BE2C (cell line): ENCODE results near the gene RACGAP1.

Experiments
- DNase-seq: peaks from one replicate; pipeline ENCODE4 v3.0.0-alpha.2; 2020
- H3K27me3 ChIP-seq: fragments of 250-450 bp; sonication (Bioruptor Pico); 2 replicates; pipeline ENCODE4 v1.5.1; 2020; ENCODE audit warnings: mild to moderate bottlenecking
- H3K36me3 ChIP-seq: fragments of 250-450 bp; sonication (Bioruptor Pico); 2 replicates; pipeline ENCODE4 v1.5.1; 2020; ENCODE audit warnings: mild to moderate bottlenecking
- H3K4me1 ChIP-seq: fragments of 250-450 bp; sonication (Bioruptor Pico); 2 replicates; pipeline ENCODE4 v1.5.1; 2020
- H3K4me3 ChIP-seq: 2 replicates; pipeline ENCODE4 v1.5.1; 2011; ENCODE audit warnings: low read depth, low read length
- H3K9me3 ChIP-seq: fragments of 250-450 bp; sonication (Bioruptor Pico); 2 replicates; pipeline ENCODE4 v1.5.1; 2020
- CTCF ChIP-seq: IDR thresholded peaks from 2 replicates; pipeline ENCODE4 v1.5.1; 2012; ENCODE audit warnings: mild to moderate bottlenecking, low read depth, low read length

RACGAP1 gene

DNA sequence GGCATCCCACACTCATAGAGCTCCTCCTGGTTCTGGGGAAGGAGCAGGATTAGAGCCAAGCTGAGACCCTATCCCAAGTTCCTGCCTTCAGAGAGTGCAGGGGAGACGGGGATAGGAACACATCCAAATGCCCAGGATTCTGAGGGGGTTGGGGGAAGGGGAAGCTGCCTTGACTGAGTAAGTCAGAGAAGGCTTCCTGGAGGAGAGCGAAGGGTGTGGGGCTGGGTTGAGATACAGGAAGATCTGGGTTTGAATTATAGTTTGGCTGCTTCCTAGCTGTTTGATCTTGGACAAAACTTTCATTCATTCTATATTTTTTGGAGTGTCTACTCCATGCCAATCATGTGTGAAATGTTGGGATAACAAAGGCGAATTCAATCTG, 82.8 kb downstream of the RACGAP1 start:
- peaks cover 44% of the 10 kb centered on the region for H3K4me1 ChIP-seq
- no peak for DNase-seq

DNA sequence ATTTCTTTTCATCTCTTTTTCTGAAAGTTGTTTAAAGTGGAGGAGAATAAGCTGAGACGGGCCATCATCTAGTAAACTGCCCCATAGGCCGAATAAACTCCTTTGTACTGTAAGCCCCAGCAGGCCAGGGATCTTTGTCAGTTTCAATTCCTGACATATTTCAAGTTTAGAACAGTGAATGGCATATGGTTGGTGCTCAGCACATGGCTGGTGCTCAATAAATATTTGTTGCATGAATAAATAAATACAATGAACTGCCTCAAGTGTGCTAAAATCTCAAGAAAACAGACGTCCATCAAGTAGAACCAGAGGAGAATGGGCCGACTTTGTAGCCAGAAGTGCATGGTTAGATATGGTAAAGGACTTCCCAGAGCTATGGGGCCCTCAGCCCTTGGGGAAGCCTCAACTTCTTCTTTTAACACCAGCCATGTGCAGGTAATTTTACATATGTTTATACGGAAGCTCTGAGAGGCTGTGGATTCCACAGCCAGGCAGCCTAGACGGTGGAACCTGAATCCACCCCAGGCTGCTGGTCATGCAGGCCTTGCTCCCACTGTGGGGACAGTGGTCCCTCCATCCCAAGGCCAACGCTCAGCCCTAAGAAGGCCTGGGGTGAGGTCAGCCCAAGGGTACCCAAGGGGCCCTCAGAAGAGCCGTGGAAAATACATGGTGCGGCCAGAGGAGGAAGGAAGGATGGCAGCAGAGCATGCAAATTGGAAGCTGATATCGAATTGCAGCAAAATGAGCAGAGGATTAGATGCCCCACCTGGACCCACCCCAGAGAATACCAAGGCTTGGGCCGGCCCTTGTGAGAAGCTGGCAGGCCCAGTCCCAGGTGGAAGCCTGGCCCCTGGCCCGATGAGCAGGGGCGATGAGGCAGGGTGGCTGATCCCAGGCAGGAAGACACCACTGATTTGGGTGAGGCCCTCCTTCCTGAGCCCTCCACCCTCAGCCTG, 83.5 kb downstream of the RACGAP1 start:
- DNase-seq, result no peak

More for the DNA sequence above, 82.8 kb downstream of the RACGAP1 start:
- no peak overlapping the region for H3K4me3 ChIP-seq
- H3K27me3 ChIP-seq, result no peaks in the 10 kb centered on the region
- no peak for TF ChIP-seq CTCF
- no peaks in the 10 kb centered on the region for H3K36me3 ChIP-seq
- H3K9me3 ChIP-seq, result no peaks in the 10 kb centered on the region

DNA sequence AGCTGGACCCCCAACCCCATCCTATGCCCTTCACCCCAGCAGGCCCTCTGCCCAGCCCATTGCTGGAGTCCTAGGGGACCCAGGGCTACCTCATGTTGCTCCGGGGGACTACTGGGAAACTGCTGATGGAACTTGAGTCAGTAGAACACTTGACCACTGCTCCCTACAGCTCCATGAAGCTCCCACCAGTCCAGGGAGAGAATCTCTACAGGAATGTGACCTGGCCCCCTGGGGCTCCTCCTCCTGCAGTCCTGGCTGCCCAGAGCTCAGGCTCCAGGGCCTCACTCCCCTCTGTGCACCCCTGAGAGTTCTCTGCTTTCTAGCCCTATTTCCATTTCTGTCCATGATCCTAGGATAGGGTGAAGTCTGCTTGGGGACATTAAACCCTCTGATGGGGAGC, 85.6 kb downstream of the RACGAP1 start:
- no peak overlapping the region for H3K4me3 ChIP-seq
- peaks cover 31% of the 10 kb centered on the region for H3K4me1 ChIP-seq
- no peaks in the 10 kb centered on the region for H3K27me3 ChIP-seq
- H3K9me3 ChIP-seq, result no peaks in the 10 kb centered on the region
- no peaks in the 10 kb centered on the region for H3K36me3 ChIP-seq
- no peak for DNase-seq
- TF ChIP-seq CTCF, result no peak

More for the DNA sequence above, 83.5 kb downstream of the RACGAP1 start:
- Histone ChIP-seq H3K4me3 (no peak overlapping the region), H3K36me3 (no peaks in the 10 kb centered on the region), H3K9me3 (no peaks in the 10 kb centered on the region), H3K27me3 (no peaks in the 10 kb centered on the region), H3K4me1 (peaks cover 45% of the 10 kb centered on the region)
- no peak for TF ChIP-seq CTCF

- no peak overlapping the region for H3K4me3 ChIP-seq
- H3K27me3 ChIP-seq, result no peaks in the 10 kb centered on the region
- H3K9me3 ChIP-seq, result no peaks in the 10 kb centered on the region
- peaks cover 27% of the 10 kb centered on the region for H3K4me1 ChIP-seq
- H3K36me3 ChIP-seq, result no peaks in the 10 kb centered on the region
- TF ChIP-seq CTCF, result no peak
- no peak for DNase-seq
Measured at GRCh38 chr12:49939307-49939706, 86.0 kb downstream of the RACGAP1 start.
